ENCODE data around the gene USB1.

DNA sequence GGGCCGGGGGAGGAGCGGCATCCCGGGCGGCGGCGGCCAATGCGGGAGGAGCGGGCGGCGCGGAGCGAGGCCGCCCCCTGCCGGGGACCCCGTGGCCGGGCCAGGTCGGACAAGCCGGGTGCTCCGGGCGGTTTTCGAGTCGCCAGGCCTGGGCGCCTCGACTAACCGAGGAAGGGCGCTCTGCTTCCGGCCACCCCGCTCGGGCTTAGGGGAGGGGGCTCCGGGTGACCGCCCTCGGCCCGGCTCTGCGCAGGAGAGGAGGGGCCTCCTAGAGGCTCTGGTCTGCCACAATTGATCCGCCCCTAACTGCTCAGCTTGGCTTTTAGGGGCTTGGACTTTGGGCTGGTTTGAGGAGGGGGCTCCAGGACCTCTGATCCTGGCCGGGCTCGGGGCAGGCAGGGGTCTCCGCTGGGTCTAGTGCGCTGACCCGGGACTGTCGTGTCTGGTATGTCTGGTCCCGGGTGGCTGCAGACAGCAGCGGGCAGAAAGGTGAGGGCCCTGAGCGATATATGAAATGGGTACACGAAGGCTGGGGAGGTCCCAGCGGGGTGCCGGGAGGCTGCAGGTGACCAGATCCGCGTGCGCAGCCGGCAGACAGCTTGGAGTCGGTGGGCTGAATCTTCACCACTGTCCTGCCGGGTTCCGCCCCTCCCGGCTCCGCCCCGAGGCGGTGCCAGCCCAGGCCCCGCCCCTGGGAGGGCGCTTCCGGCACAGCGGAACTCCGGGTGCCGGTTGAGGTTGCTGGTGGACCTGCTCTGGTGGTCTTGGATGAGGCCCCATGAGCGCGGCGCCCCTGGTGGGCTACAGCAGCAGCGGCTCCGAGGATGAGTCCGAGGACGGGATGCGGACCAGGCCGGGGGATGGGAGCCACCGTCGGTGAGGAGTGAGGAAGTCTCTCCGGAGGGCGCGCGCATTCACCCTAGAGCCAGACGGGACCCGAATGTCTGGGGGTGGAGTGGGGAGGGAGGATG lies at the start of gene USB1:
- TF ChIP-seq, protein P1, sequence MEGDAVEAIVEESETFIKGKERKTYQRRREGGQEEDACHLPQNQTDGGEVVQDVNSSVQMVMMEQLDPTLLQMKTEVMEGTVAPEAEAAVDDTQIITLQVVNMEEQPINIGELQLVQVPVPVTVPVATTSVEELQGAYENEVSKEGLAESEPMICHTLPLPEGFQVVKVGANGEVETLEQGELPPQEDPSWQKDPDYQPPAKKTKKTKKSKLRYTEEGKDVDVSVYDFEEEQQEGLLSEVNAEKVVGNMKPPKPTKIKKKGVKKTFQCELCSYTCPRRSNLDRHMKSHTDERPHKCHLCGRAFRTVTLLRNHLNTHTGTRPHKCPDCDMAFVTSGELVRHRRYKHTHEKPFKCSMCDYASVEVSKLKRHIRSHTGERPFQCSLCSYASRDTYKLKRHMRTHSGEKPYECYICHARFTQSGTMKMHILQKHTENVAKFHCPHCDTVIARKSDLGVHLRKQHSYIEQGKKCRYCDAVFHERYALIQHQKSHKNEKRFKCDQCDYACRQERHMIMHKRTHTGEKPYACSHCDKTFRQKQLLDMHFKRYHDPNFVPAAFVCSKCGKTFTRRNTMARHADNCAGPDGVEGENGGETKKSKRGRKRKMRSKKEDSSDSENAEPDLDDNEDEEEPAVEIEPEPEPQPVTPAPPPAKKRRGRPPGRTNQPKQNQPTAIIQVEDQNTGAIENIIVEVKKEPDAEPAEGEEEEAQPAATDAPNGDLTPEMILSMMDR (conservative IDR thresholded peaks at IDR 0.05 in 1 of 2, IDR thresholded peaks at IDR 0.05 in 1 of 2; ENCODE audit: low read depth in 1 of 2, low read length in 2 of 2): peak; percentile 36
- TF ChIP-seq EZH2 (IDR thresholded peaks at IDR 0.05; ENCODE audit: low read length, missing control alignments): no peak
